Erythroblast (primary cell): Measurements from ENCODE around the gene FILIP1L.

Experiments
- GATA1 ChIP-seq: IDR thresholded peaks from 2 replicates; pipeline ENCODE4 v1.6.1; 2011; ENCODE audit warnings: low read depth, mild to moderate bottlenecking, control low read depth, low read length, moderate library complexity
- POLR2A ChIP-seq: IDR thresholded peaks from 2 replicates; pipeline ENCODE4 v1.6.1; 2011; ENCODE audit warnings: mild to moderate bottlenecking, low read length

- TF ChIP-seq POLR2A, result no peak
- TF ChIP-seq GATA1, result no peak
Measured at GRCh38 chr3:99910752-99911290, 203.5 kb downstream of the FILIP1L start.
